Measurements from ENCODE around the gene FAM53A. TPM values are rescaled to one million over a fixed set of nuclear protein-coding genes. Genes with fewer than 3 reads are reported as not detected.

The FAM53A gene
- total RNA-seq, 1 experiment from 2014 or later, result 1.7 TPM

- in situ Hi-C loops (cut with HindIII; ENCODE audit: low pct_unique_long_range_greater_than_20kb, low sequenced_read_pairs), result no loop called here
Measured at GRCh38 chr4:1595789-1596325, 88.3 kb downstream of the FAM53A start.

GRCh38 chr4:1594871-1595788, 89.0 kb downstream of the FAM53A start:
- no peak for DNase-seq (ENCODE audit: low read depth, low spot score)
- in situ Hi-C loops (cut with HindIII; ENCODE audit: low pct_unique_long_range_greater_than_20kb, low sequenced_read_pairs), result no loop called here

More at GRCh38 chr4:1595789-1596325, 88.3 kb downstream of the FAM53A start:
- DNase-seq (ENCODE audit: low read depth, low spot score), result no peak

GRCh38 chr4:1593881-1594345, 90.2 kb downstream of the FAM53A start:
- in situ Hi-C loops (cut with HindIII; ENCODE audit: low pct_unique_long_range_greater_than_20kb, low sequenced_read_pairs), result no loop called here

GRCh38 chr4:1593458-1593857, 90.7 kb downstream of the FAM53A start:
- no peak for DNase-seq (ENCODE audit: low read depth, low spot score)
- in situ Hi-C loops (cut with HindIII; ENCODE audit: low pct_unique_long_range_greater_than_20kb, low sequenced_read_pairs), result no loop called here

More at GRCh38 chr4:1593881-1594345, 90.2 kb downstream of the FAM53A start:
- DNase-seq (ENCODE audit: low read depth, low spot score), result no peak

- in situ Hi-C loops (cut with HindIII; ENCODE audit: low pct_unique_long_range_greater_than_20kb, low sequenced_read_pairs), result no loop called here
Measured at GRCh38 chr4:1592709-1593417, 91.2 kb downstream of the FAM53A start.

GRCh38 chr4:1592068-1592708, 91.9 kb downstream of the FAM53A start:
- no peak for DNase-seq (ENCODE audit: low read depth, low spot score)
- in situ Hi-C loops (cut with HindIII; ENCODE audit: low pct_unique_long_range_greater_than_20kb, low sequenced_read_pairs), result no loop called here

More at GRCh38 chr4:1592709-1593417, 91.2 kb downstream of the FAM53A start:
- no peak for DNase-seq (ENCODE audit: low read depth, low spot score)

GRCh38 chr4:1591107-1591506, 93.0 kb downstream of the FAM53A start:
- in situ Hi-C loops (cut with HindIII; ENCODE audit: low pct_unique_long_range_greater_than_20kb, low sequenced_read_pairs), result no loop called here
- DNase-seq (ENCODE audit: low read depth, low spot score), result no peak

GRCh38 chr4:1590244-1590643, 93.9 kb downstream of the FAM53A start:
- in situ Hi-C loops (cut with HindIII; ENCODE audit: low pct_unique_long_range_greater_than_20kb, low sequenced_read_pairs), result no loop called here
- DNase-seq (ENCODE audit: low read depth, low spot score), result no peak

Small RNA genes within 50 kb of the gene (small RNA-seq; reads per million reads assigned to genes)
- 0 reads per million in 2 experiments for gene RF00019

Other genes starting within 250 kb of the FAM53A start
- 81.9 and 86.1 TPM in 2 replicates for gene SLBP, start 28.0 kb upstream of the FAM53A start, total RNA-seq (2014; rRNA removed; shearing (Covaris generic))
- gene TMEM129, start 37.0 kb upstream of the FAM53A start, total RNA-seq (2014; rRNA removed; shearing (Covaris generic)), result 27.1 and 27.2 TPM in 2 replicates
- 9.7 and 13.7 TPM in 2 replicates for gene TACC3, start 37.2 kb upstream of the FAM53A start, total RNA-seq (2014; rRNA removed; shearing (Covaris generic))
- gene FGFR3, start 109.0 kb upstream of the FAM53A start, total RNA-seq (2014; rRNA removed; shearing (Covaris generic)), result 0.03 and 0.32 TPM in 2 replicates
- 42.3 and 45.9 TPM in 2 replicates for gene LETM1, start 171.8 kb upstream of the FAM53A start, total RNA-seq (2014; rRNA removed; shearing (Covaris generic))
- gene NSD2, start 187.1 kb upstream of the FAM53A start, total RNA-seq (2014; rRNA removed; shearing (Covaris generic)), result 24.8 and 25.9 TPM in 2 replicates